ENCODE data around the gene CBR3. TPM values are rescaled to one million over a fixed set of nuclear protein-coding genes. Genes with fewer than 3 reads are reported as not detected.

Gene CBR3
- total RNA-seq, 1 donor from 2014 or later, result 2.8 TPM

GRCh38 chr21:36188937-36189336, 54.1 kb downstream of the CBR3 start:
- Mint-ChIP-seq H3K4me3 (ENCODE audit: unreplicated experiment) (no peak overlapping the region), H3K27ac (ENCODE audit: unreplicated experiment) (no peak overlapping the region), H3K27me3 (ENCODE audit: low read depth, unreplicated experiment) (no peaks in the 10 kb centered on the region), H3K36me3 (ENCODE audit: low read depth, unreplicated experiment) (peaks cover 6% of the 10 kb centered on the region), H3K4me1 (ENCODE audit: low read depth, unreplicated experiment) (peaks cover 6% of the 10 kb centered on the region), H3K9me3 (ENCODE audit: unreplicated experiment) (no peaks in the 10 kb centered on the region)
- Histone ChIP-seq H2AFZ (ENCODE audit: low read depth, low read length) (no peak overlapping the region), H3K27me3 (ENCODE audit: insufficient read depth, low read length) (no peaks in the 10 kb centered on the region), H3K9me3 (ENCODE audit: insufficient read depth, low read depth, low read length) (no peaks in the 10 kb centered on the region), H3K4me3 (ENCODE audit: insufficient read depth, low read depth, low read length) (no peak overlapping the region), H4K20me1 (ENCODE audit: insufficient read depth, low read length) (peaks cover 4% of the 10 kb centered on the region), H3K36me3 (ENCODE audit: insufficient read depth, low read length) (no peaks in the 10 kb centered on the region), H3K4me2 (ENCODE audit: low read length) (no peak overlapping the region), H3K9ac (ENCODE audit: low read length) (no peak overlapping the region), H3K79me2 (ENCODE audit: insufficient read depth, low read length) (peaks cover 3% of the 10 kb centered on the region), H3K4me1 (ENCODE audit: insufficient read depth, low read length) (no peaks in the 10 kb centered on the region), H3K27ac (ENCODE audit: low read depth, low read length) (no peak overlapping the region)
- DNase-seq (ENCODE audit: low read depth), result no peak
- no peak for FAIRE-seq
- TF ChIP-seq EZH2 (IDR thresholded peaks at IDR 0.05; ENCODE audit: insufficient read depth, low read length) (no peak), CTCF (IDR thresholded peaks at IDR 0.05; ENCODE audit: insufficient read depth, low read depth, low read length) (no peak)

GRCh38 chr21:36190736-36191135, 55.9 kb downstream of the CBR3 start:
- Mint-ChIP-seq H3K27me3 (ENCODE audit: low read depth, unreplicated experiment) (no peaks in the 10 kb centered on the region), H3K9me3 (ENCODE audit: unreplicated experiment) (peaks cover under 1% of the 10 kb centered on the region), H3K4me3 (ENCODE audit: unreplicated experiment) (no peak overlapping the region), H3K27ac (ENCODE audit: unreplicated experiment) (no peak overlapping the region), H3K36me3 (ENCODE audit: low read depth, unreplicated experiment) (peaks cover 6% of the 10 kb centered on the region), H3K4me1 (ENCODE audit: low read depth, unreplicated experiment) (peaks cover 6% of the 10 kb centered on the region)
- Histone ChIP-seq H3K36me3 (ENCODE audit: insufficient read depth, low read length) (no peaks in the 10 kb centered on the region), H3K4me3 (ENCODE audit: insufficient read depth, low read depth, low read length) (no peak overlapping the region), H3K27ac (ENCODE audit: low read depth, low read length) (no peak overlapping the region), H3K9me3 (ENCODE audit: insufficient read depth, low read depth, low read length) (no peaks in the 10 kb centered on the region), H3K27me3 (ENCODE audit: insufficient read depth, low read length) (no peaks in the 10 kb centered on the region), H2AFZ (ENCODE audit: low read depth, low read length) (no peak overlapping the region), H3K4me2 (ENCODE audit: low read length) (no peak overlapping the region), H4K20me1 (ENCODE audit: insufficient read depth, low read length) (peaks cover 4% of the 10 kb centered on the region), H3K4me1 (ENCODE audit: insufficient read depth, low read length) (no peaks in the 10 kb centered on the region), H3K79me2 (ENCODE audit: insufficient read depth, low read length) (no peaks in the 10 kb centered on the region), H3K9ac (ENCODE audit: low read length) (no peak overlapping the region)
- DNase-seq (ENCODE audit: low read depth) (no peak), FAIRE-seq (no peak)
- TF ChIP-seq EZH2 (IDR thresholded peaks at IDR 0.05; ENCODE audit: insufficient read depth, low read length), result no peak
- no peak for TF ChIP-seq CTCF (IDR thresholded peaks at IDR 0.05; ENCODE audit: insufficient read depth, low read depth, low read length)

- Histone ChIP-seq H2AFZ (ENCODE audit: low read depth, low read length) (no peak overlapping the region), H3K79me2 (ENCODE audit: insufficient read depth, low read length) (no peaks in the 10 kb centered on the region), H3K4me3 (ENCODE audit: insufficient read depth, low read depth, low read length) (no peak overlapping the region), H3K4me2 (ENCODE audit: low read length) (no peak overlapping the region), H3K4me1 (ENCODE audit: insufficient read depth, low read length) (no peaks in the 10 kb centered on the region), H3K36me3 (ENCODE audit: insufficient read depth, low read length) (no peaks in the 10 kb centered on the region), H3K27me3 (ENCODE audit: insufficient read depth, low read length) (no peaks in the 10 kb centered on the region), H3K27ac (ENCODE audit: low read depth, low read length) (no peak overlapping the region), H4K20me1 (ENCODE audit: insufficient read depth, low read length) (no peaks in the 10 kb centered on the region), H3K9ac (ENCODE audit: low read length) (no peak overlapping the region), H3K9me3 (ENCODE audit: insufficient read depth, low read depth, low read length) (no peaks in the 10 kb centered on the region)
- Mint-ChIP-seq H3K27ac (ENCODE audit: unreplicated experiment) (no peak overlapping the region), H3K27me3 (ENCODE audit: low read depth, unreplicated experiment) (no peaks in the 10 kb centered on the region), H3K36me3 (ENCODE audit: low read depth, unreplicated experiment) (peaks cover 14% of the 10 kb centered on the region), H3K4me3 (ENCODE audit: unreplicated experiment) (no peak overlapping the region), H3K9me3 (ENCODE audit: unreplicated experiment) (peaks cover 3% of the 10 kb centered on the region), H3K4me1 (ENCODE audit: low read depth, unreplicated experiment) (peaks cover 5% of the 10 kb centered on the region)
- DNase-seq (ENCODE audit: low read depth) (no peak), FAIRE-seq (no peak)
- TF ChIP-seq CTCF (IDR thresholded peaks at IDR 0.05; ENCODE audit: insufficient read depth, low read depth, low read length) (no peak), EZH2 (IDR thresholded peaks at IDR 0.05; ENCODE audit: insufficient read depth, low read length) (no peak)
These were observed 58.3 kb downstream of the CBR3 start for GRCh38 chr21:36193200-36193599.
